Measurements from ENCODE around the gene ACSF3.

The ACSF3 gene

DNA sequence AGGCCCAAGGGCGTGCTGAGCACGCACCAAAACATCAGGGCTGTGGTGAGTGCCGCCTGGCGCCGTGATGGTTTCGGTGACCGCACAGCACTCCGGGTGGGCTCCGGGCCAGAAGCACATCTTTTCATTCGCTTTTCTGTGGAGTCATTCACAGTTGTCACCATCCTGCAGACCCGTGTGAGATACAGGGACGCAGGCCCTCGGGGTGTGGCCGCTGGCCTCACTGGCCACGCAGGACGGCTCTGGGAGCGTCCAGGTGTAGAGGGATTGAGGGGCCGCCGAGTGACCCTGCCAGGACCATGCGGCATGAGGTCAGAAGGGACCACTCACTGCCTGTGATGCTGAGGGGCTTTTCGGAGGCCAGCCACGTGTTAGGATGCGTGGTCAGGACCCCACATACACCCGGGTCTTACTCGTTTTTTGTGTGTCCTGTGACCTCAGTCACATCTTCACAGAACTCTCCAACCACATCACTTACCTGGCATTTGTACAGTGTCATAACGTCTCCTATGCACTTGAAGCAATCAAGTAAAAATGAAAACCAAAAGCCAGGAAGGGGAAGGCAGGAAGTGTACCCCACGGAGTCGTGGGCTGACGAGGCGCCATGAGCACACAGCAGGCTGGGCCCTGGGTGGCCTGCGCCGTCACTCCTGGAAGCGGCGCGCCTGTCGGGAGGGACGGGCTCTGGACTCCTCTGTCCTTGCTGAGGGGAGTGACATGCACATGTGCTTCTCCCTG is 7.8 kb downstream of the ACSF3 start:
- TF ChIP-seq ZNF8 (CRISPR knock-in tag; IDR thresholded peaks at IDR 0.05) (no peak), CREB5 (CRISPR knock-in tag; IDR thresholded peaks at IDR 0.05; ENCODE audit: low read depth) (no peak), GLIS3 (CRISPR knock-in tag; IDR thresholded peaks at IDR 0.05) (no peak), ZFP30 (CRISPR knock-in tag; IDR thresholded peaks at IDR 0.05) (no peak)
- no peak for ATAC-seq

DNA sequence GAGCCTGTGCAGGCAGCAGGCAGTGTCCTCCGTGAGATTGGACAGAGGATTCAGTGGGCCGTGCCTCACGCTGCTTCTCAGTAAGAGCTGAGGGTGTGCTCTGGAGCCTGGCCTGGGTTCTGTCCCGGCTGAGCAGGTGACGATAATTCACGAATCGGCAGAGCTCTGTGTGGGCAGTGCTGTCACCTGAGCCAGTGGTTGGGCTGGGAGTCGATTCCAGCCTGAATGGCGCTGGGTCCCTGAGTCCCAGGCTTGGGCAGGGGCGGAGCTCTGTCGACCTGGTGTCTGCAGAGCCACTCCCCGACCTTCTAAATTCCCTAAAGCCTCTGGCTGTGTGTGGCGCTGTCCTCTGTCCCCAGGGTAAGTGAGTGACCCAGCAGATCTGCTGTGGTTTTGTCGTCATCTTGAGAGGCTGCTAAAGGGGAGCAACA is 8.4 kb downstream of the ACSF3 start:
- ATAC-seq: no peak

DNA sequence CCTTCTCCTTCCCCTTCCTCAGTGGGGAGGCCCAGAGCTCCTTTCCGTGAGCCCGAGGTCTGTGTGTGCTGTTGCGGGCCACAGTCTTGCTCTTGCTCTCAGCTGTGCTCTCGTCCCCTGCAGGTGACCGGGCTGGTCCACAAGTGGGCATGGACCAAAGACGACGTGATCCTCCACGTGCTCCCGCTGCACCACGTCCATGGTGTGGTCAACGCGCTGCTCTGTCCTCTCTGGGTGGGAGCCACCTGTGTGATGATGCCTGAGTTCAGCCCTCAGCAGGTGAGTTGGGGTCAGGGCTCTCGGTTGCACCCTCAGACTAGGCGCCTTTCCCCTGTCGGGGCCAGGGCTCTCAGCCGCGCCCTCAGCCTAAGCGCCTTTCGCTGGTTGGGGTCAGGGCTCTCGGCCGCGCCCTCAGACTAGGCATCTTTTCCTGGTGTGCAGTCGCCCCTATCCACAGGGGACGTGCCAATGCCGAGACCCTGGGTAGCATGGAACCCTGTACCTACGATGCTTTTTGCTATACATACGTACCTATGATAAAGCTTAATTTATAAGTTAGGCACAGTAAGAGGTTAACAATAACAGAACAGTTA is 8.9 kb downstream of the ACSF3 start:
- TF ChIP-seq ZNF8 (CRISPR knock-in tag; IDR thresholded peaks at IDR 0.05): no peak
- no peak for TF ChIP-seq ZNF565 (CRISPR knock-in tag; conservative IDR thresholded peaks at IDR 0.05; ENCODE audit: low read depth)
- TF ChIP-seq TCF4 (CRISPR knock-in tag; IDR thresholded peaks at IDR 0.05; ENCODE audit: borderline replicate concordance): no peak
- no peak for TF ChIP-seq ARNTL (CRISPR knock-in tag; IDR thresholded peaks at IDR 0.05; ENCODE audit: borderline replicate concordance, low read depth)
- TF ChIP-seq ZFP3 (CRISPR knock-in tag; IDR thresholded peaks at IDR 0.05): no peak
- no peak for TF ChIP-seq TOX (CRISPR knock-in tag; IDR thresholded peaks at IDR 0.05; ENCODE audit: borderline replicate concordance)
- TF ChIP-seq, protein P1, sequence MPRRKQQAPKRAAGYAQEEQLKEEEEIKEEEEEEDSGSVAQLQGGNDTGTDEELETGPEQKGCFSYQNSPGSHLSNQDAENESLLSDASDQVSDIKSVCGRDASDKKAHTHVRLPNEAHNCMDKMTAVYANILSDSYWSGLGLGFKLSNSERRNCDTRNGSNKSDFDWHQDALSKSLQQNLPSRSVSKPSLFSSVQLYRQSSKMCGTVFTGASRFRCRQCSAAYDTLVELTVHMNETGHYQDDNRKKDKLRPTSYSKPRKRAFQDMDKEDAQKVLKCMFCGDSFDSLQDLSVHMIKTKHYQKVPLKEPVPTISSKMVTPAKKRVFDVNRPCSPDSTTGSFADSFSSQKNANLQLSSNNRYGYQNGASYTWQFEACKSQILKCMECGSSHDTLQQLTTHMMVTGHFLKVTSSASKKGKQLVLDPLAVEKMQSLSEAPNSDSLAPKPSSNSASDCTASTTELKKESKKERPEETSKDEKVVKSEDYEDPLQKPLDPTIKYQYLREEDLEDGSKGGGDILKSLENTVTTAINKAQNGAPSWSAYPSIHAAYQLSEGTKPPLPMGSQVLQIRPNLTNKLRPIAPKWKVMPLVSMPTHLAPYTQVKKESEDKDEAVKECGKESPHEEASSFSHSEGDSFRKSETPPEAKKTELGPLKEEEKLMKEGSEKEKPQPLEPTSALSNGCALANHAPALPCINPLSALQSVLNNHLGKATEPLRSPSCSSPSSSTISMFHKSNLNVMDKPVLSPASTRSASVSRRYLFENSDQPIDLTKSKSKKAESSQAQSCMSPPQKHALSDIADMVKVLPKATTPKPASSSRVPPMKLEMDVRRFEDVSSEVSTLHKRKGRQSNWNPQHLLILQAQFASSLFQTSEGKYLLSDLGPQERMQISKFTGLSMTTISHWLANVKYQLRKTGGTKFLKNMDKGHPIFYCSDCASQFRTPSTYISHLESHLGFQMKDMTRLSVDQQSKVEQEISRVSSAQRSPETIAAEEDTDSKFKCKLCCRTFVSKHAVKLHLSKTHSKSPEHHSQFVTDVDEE (CRISPR knock-in tag; IDR thresholded peaks at IDR 0.05): no peak
- no peak for TF ChIP-seq CSRNP3 (CRISPR knock-in tag; IDR thresholded peaks at IDR 0.05)
- TF ChIP-seq, protein P2, sequence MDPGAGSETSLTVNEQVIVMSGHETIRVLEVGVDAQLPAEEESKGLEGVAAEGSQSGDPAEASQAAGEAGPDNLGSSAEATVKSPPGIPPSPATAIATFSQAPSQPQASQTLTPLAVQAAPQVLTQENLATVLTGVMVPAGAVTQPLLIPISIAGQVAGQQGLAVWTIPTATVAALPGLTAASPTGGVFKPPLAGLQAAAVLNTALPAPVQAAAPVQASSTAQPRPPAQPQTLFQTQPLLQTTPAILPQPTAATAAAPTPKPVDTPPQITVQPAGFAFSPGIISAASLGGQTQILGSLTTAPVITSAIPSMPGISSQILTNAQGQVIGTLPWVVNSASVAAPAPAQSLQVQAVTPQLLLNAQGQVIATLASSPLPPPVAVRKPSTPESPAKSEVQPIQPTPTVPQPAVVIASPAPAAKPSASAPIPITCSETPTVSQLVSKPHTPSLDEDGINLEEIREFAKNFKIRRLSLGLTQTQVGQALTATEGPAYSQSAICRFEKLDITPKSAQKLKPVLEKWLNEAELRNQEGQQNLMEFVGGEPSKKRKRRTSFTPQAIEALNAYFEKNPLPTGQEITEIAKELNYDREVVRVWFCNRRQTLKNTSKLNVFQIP (CRISPR knock-in tag; IDR thresholded peaks at IDR 0.05; ENCODE audit: borderline replicate concordance, low read depth): no peak
- no peak for TF ChIP-seq CSDC2 (CRISPR knock-in tag; IDR thresholded peaks at IDR 0.05)
- TF ChIP-seq ZNF70 (CRISPR knock-in tag; IDR thresholded peaks at IDR 0.05): no peak
- TF ChIP-seq SNAI2 (CRISPR knock-in tag; IDR thresholded peaks at IDR 0.05): no peak
- TF ChIP-seq CREB5 (CRISPR knock-in tag; IDR thresholded peaks at IDR 0.05; ENCODE audit: low read depth): no peak
- no peak for TF ChIP-seq PATZ1 (CRISPR knock-in tag; IDR thresholded peaks at IDR 0.05; ENCODE audit: borderline replicate concordance)

More for the DNA sequence above, 8.4 kb downstream of the ACSF3 start:
- TF ChIP-seq PPARA (CRISPR knock-in tag; IDR thresholded peaks at IDR 0.05; ENCODE audit: borderline replicate concordance) (no peak), TOX (CRISPR knock-in tag; IDR thresholded peaks at IDR 0.05; ENCODE audit: borderline replicate concordance) (no peak), SNAI2 (CRISPR knock-in tag; IDR thresholded peaks at IDR 0.05) (no peak)

More for the DNA sequence above, 8.9 kb downstream of the ACSF3 start:
- no peak for ATAC-seq

All from SK-N-SH treated with all-trans-retinoic acid at 6 μM for 48 hours (cell line).